CD14-positive monocyte (primary cell): ENCODE data around the gene ST8SIA6. TPM values are rescaled to one million over a fixed set of nuclear protein-coding genes. Genes with fewer than 3 reads are reported as not detected.

ENCODE experiments used
- DNase-seq, 3 donors: peaks; one replicate each; pipeline ENCODE4 v3.0.0-alpha.2; 2011 to 2022
- H2AFZ ChIP-seq: 2 replicates; pipeline ENCODE4 v1.6.0; 2012; ENCODE audit warnings: mild to moderate bottlenecking, low read depth, low read length, inconsistent platforms; ENCODE audit not compliant: insufficient read depth, poor library complexity, severe bottlenecking
- H3K27ac ChIP-seq, 2 donors: 1 replicate in 1 of 2; 2 replicates in 1 of 2; pipeline ENCODE4 v1.5.1; 2012 to 2013; ENCODE audit warnings: low read length in 2 of 2, control low read depth in 1 of 2, inconsistent platforms in 1 of 2, low read depth in 1 of 2, mild to moderate bottlenecking in 1 of 2
- H3K27me3 ChIP-seq, 2 donors: one replicate each; pipeline versions ENCODE4 v1.6.0 to v1.6.1; 2011 to 2013; ENCODE audit warnings: low read length in 2 of 2; ENCODE audit not compliant: control insufficient read depth in 2 of 2, insufficient read depth in 2 of 2
- H3K36me3 ChIP-seq, 2 donors: replicated peaks in 1 of 2; 1 replicate in 1 of 2; 2 replicates in 1 of 2; pipeline versions ENCODE4 v1.5.1 to v1.6.1; 2012 to 2013; ENCODE audit warnings: low read length in 2 of 2, control low read depth in 1 of 2, inconsistent platforms in 1 of 2, mild to moderate bottlenecking in 1 of 2; ENCODE audit not compliant: insufficient read depth in 2 of 2, control insufficient read depth in 1 of 2
- H3K4me1 ChIP-seq, 2 donors: 1 replicate in 1 of 2; 2 replicates in 1 of 2; pipeline versions ENCODE4 v1.5.1 to v1.6.1; 2012 to 2013; ENCODE audit warnings: low read length in 2 of 2, control low read depth in 1 of 2, inconsistent platforms in 1 of 2, mild to moderate bottlenecking in 1 of 2, moderate library complexity in 1 of 2; ENCODE audit not compliant: insufficient read depth in 2 of 2, control insufficient read depth in 1 of 2
- H3K4me2 ChIP-seq: replicated peaks from 2 replicates; pipeline ENCODE3; 2012; ENCODE audit warnings: low read length, moderate library complexity, mild to moderate bottlenecking; ENCODE audit not compliant: poor library complexity, severe bottlenecking; ENCODE audit errors: extremely low read depth
- H3K4me3 ChIP-seq, 3 experiments: fragments of 200-600 bp in 1 of 3; sonication (generic) in 1 of 3; replicated peaks in 1 of 3; 1 replicate in 2 of 3; 2 replicates in 1 of 3; pipeline ENCODE4 v1.5.1; 2011 to 2013; ENCODE audit warnings: low read length in 3 of 3, mild to moderate bottlenecking in 3 of 3, control low read depth in 2 of 3, low read depth in 2 of 3, inconsistent platforms in 1 of 3, moderate library complexity in 1 of 3
- H3K79me2 ChIP-seq: 2 replicates; pipeline ENCODE4 v1.6.0; 2012; ENCODE audit warnings: mild to moderate bottlenecking, control low read depth, inconsistent platforms, low read length, moderate library complexity; ENCODE audit not compliant: insufficient read depth
- H3K9ac ChIP-seq: 2 replicates; pipeline ENCODE4 v1.6.0; 2017; ENCODE audit warnings: low read length, mild to moderate bottlenecking; ENCODE audit not compliant: insufficient read depth, poor library complexity, severe bottlenecking
- H3K9me3 ChIP-seq, 2 donors: replicated peaks in 1 of 2; 1 replicate in 1 of 2; 2 replicates in 1 of 2; pipeline versions ENCODE4 v1.5.1 to v1.6.1; 2012 to 2013; ENCODE audit warnings: low read length in 2 of 2, control low read depth in 1 of 2; ENCODE audit not compliant: control insufficient read depth in 1 of 2, insufficient read depth in 1 of 2
- H4K20me1 ChIP-seq: 2 replicates; pipeline ENCODE4 v1.6.0; 2012; ENCODE audit warnings: mild to moderate bottlenecking, low read length, control low read depth, moderate library complexity; ENCODE audit not compliant: insufficient read depth
- H3K27ac Mint-ChIP-seq, 7 donors: one replicate each; pipeline ENCODE4 v1.8.0; 2020; ENCODE audit warnings: mild to moderate bottlenecking in 7 of 7, mixed read lengths in 7 of 7, moderate library complexity in 6 of 7, inconsistent platforms in 2 of 7
- H3K27me3 Mint-ChIP-seq, 3 donors: one replicate each; pipeline ENCODE4 v1.8.0; 2021 to 2022; ENCODE audit warnings: low read depth in 3 of 3, mild to moderate bottlenecking in 3 of 3, mixed read lengths in 3 of 3, moderate library complexity in 3 of 3, inconsistent platforms in 1 of 3
- H3K36me3 Mint-ChIP-seq, 2 donors: one replicate each; pipeline ENCODE4 v1.8.0; 2020; ENCODE audit warnings: mixed read lengths in 2 of 2, inconsistent platforms in 1 of 2, mild to moderate bottlenecking in 1 of 2
- H3K4me1 Mint-ChIP-seq: one replicate; pipeline ENCODE4 v1.8.0; 2020; ENCODE audit warnings: mild to moderate bottlenecking, mixed read lengths
- H3K4me3 Mint-ChIP-seq, 2 donors: one replicate each; pipeline ENCODE4 v1.8.0; 2020; ENCODE audit warnings: mild to moderate bottlenecking in 2 of 2, mixed read lengths in 2 of 2, moderate library complexity in 1 of 2
- H3K9me3 Mint-ChIP-seq, 7 donors: one replicate each; pipeline ENCODE4 v1.8.0; 2020 to 2022; ENCODE audit warnings: mixed read lengths in 7 of 7, mild to moderate bottlenecking in 6 of 7, moderate library complexity in 6 of 7, inconsistent platforms in 2 of 7
- WGBS: methylation state at CpG from one replicate; pipeline ENCODE4 v1.1.5; 2013; ENCODE audit warnings: missing lambda C conversion rate; ENCODE audit not compliant: insufficient coverage; 5-methylcytosine and 5-hydroxymethylcytosine counted together
- intact Hi-C, 2 donors: fragments of 100-400 bp; cut with micrococcal nuclease; formaldehyde crosslinking; loops; one replicate each; pipeline versions ENCODE4 v1.15.0 to v1.15.1; 2023
- polyA plus RNA-seq, 3 donors: library from polyadenylated mRNA; depleted of rRNA in 1 of 3; unstranded in 2 of 3; stranded (reverse) in 1 of 3; fragments of 300-500 nt in 2 of 3; fragments of >200 nt in 1 of 3; fragmentation: Illumina TruSeq in 2 of 3; gene quantifications; 1 replicate in 2 of 3; 2 replicates in 1 of 3; pipeline ENCODE4 v1.2.3, GENCODE V29; 2012 to 2021
- TF ChIP-seq, protein P1 (sequence below): fragments of 200-600 bp; IDR thresholded peaks from one replicate; pipeline ENCODE4 v1.8.0; 2022; ENCODE audit warnings: antibody characterized with exemption, mild to moderate bottlenecking

ST8SIA6 gene
- polyA plus RNA-seq, 3 donors, result 0.11 TPM; not detected in 2

DNA sequence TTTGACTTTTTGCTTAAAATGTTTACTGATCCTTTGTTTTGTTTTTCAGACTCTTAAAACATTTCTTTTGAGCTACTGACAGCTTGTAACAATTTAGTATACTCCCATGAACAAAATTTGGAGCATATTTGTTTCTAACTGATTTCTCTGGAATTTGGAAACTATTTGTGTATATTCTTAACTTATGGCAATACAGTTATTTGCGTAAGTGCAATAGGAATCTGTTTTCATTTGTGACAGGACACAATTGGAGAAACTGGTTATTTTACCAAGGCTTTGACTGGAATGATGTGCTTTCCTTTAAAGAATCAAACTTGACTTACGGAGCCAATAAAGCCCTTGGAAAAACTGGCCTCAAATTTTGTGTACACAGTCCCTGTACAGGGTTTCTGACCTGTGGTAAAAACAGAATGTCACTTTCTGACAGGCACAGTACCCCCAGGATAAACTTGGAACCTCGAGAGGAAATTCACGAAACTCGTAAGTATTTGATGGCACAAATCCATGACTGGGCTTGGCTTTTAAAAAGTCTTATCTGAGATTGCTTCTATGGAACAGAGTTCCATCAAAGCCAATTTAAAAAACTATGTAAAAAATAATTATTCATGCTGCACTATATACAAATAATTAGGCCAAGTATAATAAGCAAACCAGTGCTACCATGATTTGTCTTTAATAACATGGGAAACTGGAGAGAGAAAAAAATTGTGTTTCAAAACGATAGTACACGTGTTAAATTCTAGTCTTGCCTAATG lies 70.4 kb downstream of the ST8SIA6 start:
- H3K79me2 ChIP-seq, result no peaks in the 10 kb centered on the region
- Mint-ChIP-seq H3K27me3 (peaks cover 0 to 3% (median 0%) of the 10 kb centered on the region in 3 donors), H3K36me3 (no peaks in the 10 kb centered on the region), H3K27ac (no peak overlapping the region), H3K9me3 (peaks cover 7 to 17% (median 15%) of the 10 kb centered on the region in 7 donors), H3K4me1 (no peaks in the 10 kb centered on the region), H3K4me3 (no peak overlapping the region)
- H4K20me1 ChIP-seq, result no peaks in the 10 kb centered on the region
- H3K4me2 ChIP-seq, result no peak overlapping the region
- no peak for DNase-seq
- H3K4me3 ChIP-seq, result no peak overlapping the region
- 100% methylated on average over 2 of the region's 7 CpGs for WGBS
- no peaks in the 10 kb centered on the region for H3K27me3 ChIP-seq
- no peaks in the 10 kb centered on the region for H3K36me3 ChIP-seq
- peaks cover 12 to 19% of the 10 kb centered on the region in 2 donors for H3K9me3 ChIP-seq
- H3K27ac ChIP-seq, result no peak overlapping the region
- H2AFZ ChIP-seq, result no peak overlapping the region
- intact Hi-C loops, result no loop called here
- H3K4me1 ChIP-seq, result no peaks in the 10 kb centered on the region
- no peak overlapping the region for H3K9ac ChIP-seq
- TF ChIP-seq, protein P1, sequence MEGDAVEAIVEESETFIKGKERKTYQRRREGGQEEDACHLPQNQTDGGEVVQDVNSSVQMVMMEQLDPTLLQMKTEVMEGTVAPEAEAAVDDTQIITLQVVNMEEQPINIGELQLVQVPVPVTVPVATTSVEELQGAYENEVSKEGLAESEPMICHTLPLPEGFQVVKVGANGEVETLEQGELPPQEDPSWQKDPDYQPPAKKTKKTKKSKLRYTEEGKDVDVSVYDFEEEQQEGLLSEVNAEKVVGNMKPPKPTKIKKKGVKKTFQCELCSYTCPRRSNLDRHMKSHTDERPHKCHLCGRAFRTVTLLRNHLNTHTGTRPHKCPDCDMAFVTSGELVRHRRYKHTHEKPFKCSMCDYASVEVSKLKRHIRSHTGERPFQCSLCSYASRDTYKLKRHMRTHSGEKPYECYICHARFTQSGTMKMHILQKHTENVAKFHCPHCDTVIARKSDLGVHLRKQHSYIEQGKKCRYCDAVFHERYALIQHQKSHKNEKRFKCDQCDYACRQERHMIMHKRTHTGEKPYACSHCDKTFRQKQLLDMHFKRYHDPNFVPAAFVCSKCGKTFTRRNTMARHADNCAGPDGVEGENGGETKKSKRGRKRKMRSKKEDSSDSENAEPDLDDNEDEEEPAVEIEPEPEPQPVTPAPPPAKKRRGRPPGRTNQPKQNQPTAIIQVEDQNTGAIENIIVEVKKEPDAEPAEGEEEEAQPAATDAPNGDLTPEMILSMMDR, result no peak

DNA sequence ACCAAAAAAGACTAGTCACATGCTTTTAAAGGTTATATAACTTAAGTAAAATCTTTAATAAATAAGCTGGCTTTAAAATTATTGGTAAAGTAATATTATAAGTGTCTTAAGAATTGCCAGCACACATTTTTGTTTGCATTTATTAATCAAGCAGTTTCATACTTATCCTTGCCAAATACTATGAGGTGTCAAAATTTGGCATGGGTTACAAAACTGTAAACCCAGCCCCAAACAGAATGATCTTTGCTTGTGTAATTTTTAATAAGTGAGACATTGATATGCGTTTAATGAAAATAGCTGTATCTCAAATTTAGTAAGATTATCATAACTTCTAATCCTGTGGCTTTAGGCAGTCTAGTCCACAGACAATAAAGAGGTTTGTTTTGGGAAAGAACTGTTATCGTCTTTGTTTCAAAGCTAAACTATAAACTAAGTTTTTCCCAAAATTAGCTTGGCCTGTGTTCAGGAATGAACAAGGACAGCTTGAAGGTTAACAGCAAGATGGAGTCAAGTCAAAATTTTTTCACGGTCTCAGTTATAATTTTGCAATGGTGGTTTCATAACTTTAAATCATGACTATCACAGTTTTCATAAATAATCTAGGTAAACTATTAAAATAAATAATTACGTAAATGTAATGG lies 72.8 kb downstream of the ST8SIA6 start:
- Mint-ChIP-seq H3K9me3 (peaks cover 3 to 20% (median 14%) of the 10 kb centered on the region in 7 donors), H3K27ac (no peak overlapping the region), H3K4me3 (no peak overlapping the region), H3K36me3 (no peaks in the 10 kb centered on the region), H3K27me3 (peaks cover 0 to 3% (median 0%) of the 10 kb centered on the region in 3 donors), H3K4me1 (no peaks in the 10 kb centered on the region)
- Histone ChIP-seq H2AFZ (no peak overlapping the region), H3K27me3 (no peaks in the 10 kb centered on the region), H3K4me3 (no peak overlapping the region), H3K27ac (no peak overlapping the region), H3K79me2 (no peaks in the 10 kb centered on the region), H3K9me3 (peaks cover 11 to 14% of the 10 kb centered on the region in 2 donors), H3K36me3 (no peaks in the 10 kb centered on the region), H3K9ac (no peak overlapping the region), H3K4me1 (no peaks in the 10 kb centered on the region), H3K4me2 (no peak overlapping the region), H4K20me1 (no peaks in the 10 kb centered on the region)
- no peak for DNase-seq
- intact Hi-C loops, result no loop called here
- TF ChIP-seq, protein P1, result no peak
- no CpG with 5 or more reads among the region's 4 CpGs for WGBS
